ENCODE measurements around the gene RGS6. TPM values are rescaled to one million over a fixed set of nuclear protein-coding genes. Genes with fewer than 3 reads are reported as not detected.

Gene RGS6
- polyA plus RNA-seq, 2 donors = 0.11 to 0.29 TPM

DNA sequence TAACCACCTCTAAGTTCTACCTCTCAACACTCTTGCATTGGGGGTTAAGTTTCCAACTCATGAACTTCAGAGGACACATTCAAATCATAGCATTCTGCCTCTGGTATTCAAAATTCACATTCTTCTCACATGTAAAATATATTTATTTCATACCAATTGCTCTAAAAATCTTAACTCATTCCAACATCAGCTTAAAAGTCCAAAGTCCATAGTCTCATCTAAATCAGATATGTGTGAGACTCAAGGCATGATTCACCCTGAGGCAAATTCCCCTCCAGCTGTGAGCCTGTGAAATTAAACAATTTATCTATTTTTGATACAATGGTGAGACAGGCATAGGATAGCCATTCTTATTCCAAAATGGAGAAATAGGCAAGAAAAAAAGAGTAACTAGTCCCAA is 214.0 kb downstream of the RGS6 start:
- no peak overlapping the region for H3K4me3 ChIP-seq (ENCODE audit: low read depth in 1 of 2, low read length in 2 of 2)
- no peak overlapping the region for H3K27ac ChIP-seq (ENCODE audit: low read depth in 2 of 2, low read length in 1 of 2)
- H3K4me1 ChIP-seq (ENCODE audit: control insufficient read depth in 2 of 2, insufficient read depth in 2 of 2, low read length in 1 of 2) = no peaks in the 10 kb centered on the region
- H3K27me3 ChIP-seq (ENCODE audit: control insufficient read depth in 1 of 2, insufficient read depth in 2 of 2, low read length in 2 of 2) = no peaks in the 10 kb centered on the region
- no peaks in the 10 kb centered on the region for H3K36me3 ChIP-seq (ENCODE audit: control insufficient read depth in 2 of 2, insufficient read depth in 2 of 2, low read length in 1 of 2)
- H3K9me3 ChIP-seq (ENCODE audit: control insufficient read depth in 2 of 2, insufficient read depth in 1 of 2, low read depth in 1 of 2, low read length in 1 of 2) = no peaks in the 10 kb centered on the region

DNA sequence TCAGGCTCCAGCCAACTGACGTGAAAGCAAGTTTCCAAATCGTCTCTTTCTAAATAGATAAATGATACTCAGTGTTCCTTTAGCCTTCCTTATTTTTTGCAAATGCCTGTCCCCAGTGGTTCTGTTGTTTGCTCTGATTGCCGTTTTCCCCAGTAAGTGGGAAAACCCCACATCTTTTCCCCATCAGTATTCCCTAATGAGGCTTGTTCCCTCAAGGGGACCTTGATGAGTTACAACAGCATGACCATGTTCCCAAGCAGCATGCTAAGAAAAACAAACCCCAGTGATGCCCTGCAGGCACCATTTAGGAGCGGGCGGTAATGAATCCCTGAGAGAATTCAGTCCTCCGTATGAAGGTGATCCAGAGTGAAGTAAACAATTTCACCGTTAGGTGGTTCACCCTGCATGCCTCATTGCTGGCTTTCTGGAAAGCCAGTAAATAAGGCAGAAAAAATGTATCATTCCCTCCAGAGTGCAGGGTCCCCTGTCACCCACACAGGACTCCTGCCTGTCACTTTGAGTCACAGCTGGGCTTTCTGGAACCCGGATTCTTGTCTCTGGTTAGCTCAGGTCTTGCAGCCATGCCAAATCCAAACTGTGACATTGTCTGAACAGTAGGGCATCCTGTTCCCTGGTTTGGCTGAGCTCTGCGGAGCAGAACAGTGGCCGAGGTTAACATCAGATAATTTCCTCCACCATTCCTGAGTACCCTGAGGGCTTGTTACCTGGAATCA is 222.6 kb downstream of the RGS6 start:
- 77 to 81% methylated on average over 10 of the region's 10 CpGs for WGBS, 2 donors
- no peak overlapping the region for H3K27ac ChIP-seq (ENCODE audit: low read depth in 2 of 2, low read length in 1 of 2)
- no peaks in the 10 kb centered on the region for H3K4me1 ChIP-seq (ENCODE audit: control insufficient read depth in 2 of 2, insufficient read depth in 2 of 2, low read length in 1 of 2)
- peaks cover 2 to 3% of the 10 kb centered on the region in 2 donors for H3K9me3 ChIP-seq (ENCODE audit: control insufficient read depth in 2 of 2, insufficient read depth in 1 of 2, low read depth in 1 of 2, low read length in 1 of 2)
- H3K4me3 ChIP-seq (ENCODE audit: low read depth in 1 of 2, low read length in 2 of 2) = no peak overlapping the region
- no peaks in the 10 kb centered on the region for H3K27me3 ChIP-seq (ENCODE audit: control insufficient read depth in 1 of 2, insufficient read depth in 2 of 2, low read length in 2 of 2)
- H3K36me3 ChIP-seq (ENCODE audit: control insufficient read depth in 2 of 2, insufficient read depth in 2 of 2, low read length in 1 of 2) = no peaks in the 10 kb centered on the region

DNA sequence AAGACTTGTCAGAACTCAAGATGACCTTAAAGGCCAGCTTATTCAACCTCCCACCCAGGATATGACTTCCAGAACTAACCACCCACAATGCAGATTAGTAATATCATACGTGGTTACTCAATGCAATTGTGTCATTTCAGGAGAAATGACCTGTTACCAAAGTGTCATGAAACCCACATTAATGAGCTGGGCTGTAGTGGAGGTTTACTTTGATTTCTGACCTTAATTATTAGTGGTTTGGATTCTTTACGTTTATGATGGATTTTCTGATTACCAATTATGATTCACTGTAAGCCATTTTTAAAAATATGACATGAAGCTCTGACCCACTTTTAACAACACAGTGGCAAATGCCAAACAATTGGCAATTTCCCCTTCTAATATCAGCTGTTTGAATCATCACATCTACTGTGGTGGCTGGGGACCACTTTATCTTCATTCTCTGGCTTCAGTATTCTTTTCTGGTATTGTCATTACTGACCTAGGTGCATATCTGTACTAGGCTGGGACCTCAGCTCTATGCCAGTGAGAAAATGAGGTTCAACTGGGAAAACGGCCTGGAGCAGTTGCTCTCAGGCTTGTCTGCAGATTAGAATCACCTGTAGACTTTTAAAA is 223.3 kb downstream of the RGS6 start:
- 55 to 57% methylated on average over 3 of the region's 3 CpGs for WGBS, 2 donors

DNA sequence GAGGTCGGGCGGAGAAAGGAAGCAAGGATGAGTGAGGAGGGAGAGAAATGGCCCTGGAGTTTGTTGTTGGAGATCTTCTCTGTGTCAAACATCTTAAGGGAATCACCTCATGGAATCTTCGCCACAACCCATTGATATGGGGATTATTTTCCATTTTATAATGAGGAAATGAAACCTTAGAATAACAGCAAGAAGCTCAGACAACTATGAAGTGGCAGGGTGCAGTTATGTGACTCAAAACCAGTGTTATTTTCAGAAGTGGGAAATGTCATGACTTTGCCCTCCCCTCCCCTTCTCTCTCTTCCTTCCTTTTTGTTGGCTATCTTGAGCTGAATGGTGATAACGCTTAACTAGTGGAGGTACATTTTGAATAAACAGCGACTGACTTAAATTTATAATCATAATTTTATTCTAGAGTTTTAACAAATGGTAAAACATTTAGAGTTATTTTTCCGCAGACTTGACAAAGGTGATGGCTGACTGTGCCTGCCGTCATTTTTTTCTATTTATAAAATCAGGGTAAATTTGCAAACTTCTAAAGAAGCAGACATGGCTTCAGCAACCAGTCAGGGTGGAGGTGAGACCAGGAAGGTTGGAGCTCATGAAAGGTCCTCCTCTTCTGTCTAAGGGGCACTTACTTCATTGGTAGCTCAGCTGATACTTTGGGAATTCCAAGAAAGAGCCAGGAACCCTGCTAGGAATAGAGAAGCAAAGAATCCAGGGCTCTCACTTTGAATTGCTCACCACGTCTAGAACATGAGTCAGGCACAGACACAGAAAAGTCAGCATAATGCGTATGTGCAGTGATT is 232.4 kb downstream of the RGS6 start:
- Histone ChIP-seq H3K4me3 (ENCODE audit: low read depth in 1 of 2, low read length in 2 of 2) (no peak overlapping the region), H3K9me3 (ENCODE audit: control insufficient read depth in 2 of 2, insufficient read depth in 1 of 2, low read depth in 1 of 2, low read length in 1 of 2) (no peaks in the 10 kb centered on the region), H3K36me3 (ENCODE audit: control insufficient read depth in 2 of 2, insufficient read depth in 2 of 2, low read length in 1 of 2) (no peaks in the 10 kb centered on the region), H3K4me1 (ENCODE audit: control insufficient read depth in 2 of 2, insufficient read depth in 2 of 2, low read length in 1 of 2) (no peaks in the 10 kb centered on the region), H3K27ac (ENCODE audit: low read depth in 2 of 2, low read length in 1 of 2) (no peak overlapping the region), H3K27me3 (ENCODE audit: control insufficient read depth in 1 of 2, insufficient read depth in 2 of 2, low read length in 2 of 2) (no peaks in the 10 kb centered on the region)
- WGBS, 2 donors = 73 to 76% methylated on average over 9 of the region's 9 CpGs

More for the DNA sequence above, 223.3 kb downstream of the RGS6 start:
- no peak overlapping the region for H3K4me3 ChIP-seq (ENCODE audit: low read depth in 1 of 2, low read length in 2 of 2)
- no peaks in the 10 kb centered on the region for H3K27me3 ChIP-seq (ENCODE audit: control insufficient read depth in 1 of 2, insufficient read depth in 2 of 2, low read length in 2 of 2)
- H3K4me1 ChIP-seq (ENCODE audit: control insufficient read depth in 2 of 2, insufficient read depth in 2 of 2, low read length in 1 of 2) = no peaks in the 10 kb centered on the region
- peaks cover 2 to 3% of the 10 kb centered on the region in 2 donors for H3K9me3 ChIP-seq (ENCODE audit: control insufficient read depth in 2 of 2, insufficient read depth in 1 of 2, low read depth in 1 of 2, low read length in 1 of 2)
- no peak overlapping the region for H3K27ac ChIP-seq (ENCODE audit: low read depth in 2 of 2, low read length in 1 of 2)
- no peaks in the 10 kb centered on the region for H3K36me3 ChIP-seq (ENCODE audit: control insufficient read depth in 2 of 2, insufficient read depth in 2 of 2, low read length in 1 of 2)

DNA sequence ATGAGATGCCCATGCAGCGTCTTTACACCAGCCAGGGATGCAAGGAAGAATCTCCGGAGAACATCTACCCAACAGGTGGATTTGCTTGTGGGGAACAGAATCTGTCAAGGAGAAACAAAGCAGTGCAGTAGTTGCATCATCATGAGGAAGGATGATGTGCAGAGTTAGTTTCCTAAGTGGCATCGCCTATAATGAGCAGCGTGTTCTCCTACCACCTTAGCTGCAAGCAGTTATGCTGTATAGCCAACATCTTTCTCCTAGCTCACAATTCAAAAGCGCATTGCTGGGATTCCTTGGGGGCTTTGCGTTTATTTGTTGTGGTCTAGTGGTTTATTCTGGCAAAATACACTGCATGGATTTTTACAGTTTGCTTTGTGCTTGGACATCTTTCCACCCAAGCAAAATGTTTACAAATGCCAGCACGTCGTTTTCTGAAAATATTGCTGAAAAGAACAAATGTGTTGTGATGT is 233.0 kb downstream of the RGS6 start:
- WGBS, 2 donors = 68 to 74% methylated on average over 8 of the region's 8 CpGs
- no peaks in the 10 kb centered on the region for H3K27me3 ChIP-seq (ENCODE audit: control insufficient read depth in 1 of 2, insufficient read depth in 2 of 2, low read length in 2 of 2)
- H3K36me3 ChIP-seq (ENCODE audit: control insufficient read depth in 2 of 2, insufficient read depth in 2 of 2, low read length in 1 of 2) = no peaks in the 10 kb centered on the region
- H3K4me3 ChIP-seq (ENCODE audit: low read depth in 1 of 2, low read length in 2 of 2) = no peak overlapping the region
- no peak overlapping the region for H3K27ac ChIP-seq (ENCODE audit: low read depth in 2 of 2, low read length in 1 of 2)
- H3K9me3 ChIP-seq (ENCODE audit: control insufficient read depth in 2 of 2, insufficient read depth in 1 of 2, low read depth in 1 of 2, low read length in 1 of 2) = no peaks in the 10 kb centered on the region
- no peaks in the 10 kb centered on the region for H3K4me1 ChIP-seq (ENCODE audit: control insufficient read depth in 2 of 2, insufficient read depth in 2 of 2, low read length in 1 of 2)

DNA sequence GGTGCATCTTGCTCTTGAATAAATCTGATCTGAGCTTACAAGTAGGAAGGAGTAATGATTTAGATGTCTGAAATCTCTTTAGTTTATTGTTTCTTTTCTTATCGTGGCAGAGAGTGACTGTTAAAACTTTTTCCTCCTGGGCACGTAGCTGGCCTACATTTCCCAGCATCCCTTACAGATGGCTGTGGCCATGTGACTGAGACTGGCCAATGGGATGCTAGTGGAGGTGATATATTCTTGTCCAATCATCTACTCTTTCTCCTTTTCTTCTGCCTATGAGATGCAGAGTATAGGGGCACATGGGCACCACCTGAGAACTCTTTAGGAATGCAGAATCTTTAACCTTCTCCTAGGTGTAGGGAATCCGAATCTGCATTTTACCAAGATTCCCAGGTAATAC is 237.3 kb downstream of the RGS6 start:
- no peaks in the 10 kb centered on the region for H3K4me1 ChIP-seq (ENCODE audit: control insufficient read depth in 2 of 2, insufficient read depth in 2 of 2, low read length in 1 of 2)
- H3K36me3 ChIP-seq (ENCODE audit: control insufficient read depth in 2 of 2, insufficient read depth in 2 of 2, low read length in 1 of 2) = no peaks in the 10 kb centered on the region
- no peaks in the 10 kb centered on the region for H3K27me3 ChIP-seq (ENCODE audit: control insufficient read depth in 1 of 2, insufficient read depth in 2 of 2, low read length in 2 of 2)
- no peaks in the 10 kb centered on the region for H3K9me3 ChIP-seq (ENCODE audit: control insufficient read depth in 2 of 2, insufficient read depth in 1 of 2, low read depth in 1 of 2, low read length in 1 of 2)
- whole genome bisulfite sequencing, 2 donors = 50 to 69% methylated on average over 3 of the region's 3 CpGs
- no peak overlapping the region for H3K27ac ChIP-seq (ENCODE audit: low read depth in 2 of 2, low read length in 1 of 2)
- no peak overlapping the region for H3K4me3 ChIP-seq (ENCODE audit: low read depth in 1 of 2, low read length in 2 of 2)

DNA sequence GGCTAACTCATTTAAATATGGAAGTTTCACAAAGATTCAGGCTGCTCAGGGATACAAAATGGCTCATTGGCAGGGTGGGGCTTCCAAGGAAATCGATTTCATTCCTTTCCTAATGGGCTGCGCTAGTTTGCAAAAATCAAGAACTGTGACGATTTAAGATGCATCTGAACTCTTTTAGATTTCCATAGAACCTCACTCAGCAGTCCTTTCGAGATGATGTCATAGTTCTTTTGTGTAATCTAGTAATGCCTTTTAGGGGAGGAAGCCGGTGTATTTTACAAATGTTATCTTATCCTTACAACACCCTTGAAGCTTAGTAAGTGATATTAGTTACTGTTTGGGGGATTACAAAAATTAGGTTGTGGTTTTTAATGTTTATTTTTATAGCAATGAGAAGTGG is 239.8 kb downstream of the RGS6 start:
- 80% methylated on average over 5 of the region's 5 CpGs for WGBS, 2 donors
- Histone ChIP-seq H3K27me3 (ENCODE audit: control insufficient read depth in 1 of 2, insufficient read depth in 2 of 2, low read length in 2 of 2) (no peaks in the 10 kb centered on the region), H3K27ac (ENCODE audit: low read depth in 2 of 2, low read length in 1 of 2) (no peak overlapping the region), H3K9me3 (ENCODE audit: control insufficient read depth in 2 of 2, insufficient read depth in 1 of 2, low read depth in 1 of 2, low read length in 1 of 2) (no peaks in the 10 kb centered on the region), H3K4me3 (ENCODE audit: low read depth in 1 of 2, low read length in 2 of 2) (no peak overlapping the region), H3K4me1 (ENCODE audit: control insufficient read depth in 2 of 2, insufficient read depth in 2 of 2, low read length in 1 of 2) (no peaks in the 10 kb centered on the region), H3K36me3 (ENCODE audit: control insufficient read depth in 2 of 2, insufficient read depth in 2 of 2, low read length in 1 of 2) (no peaks in the 10 kb centered on the region)

DNA sequence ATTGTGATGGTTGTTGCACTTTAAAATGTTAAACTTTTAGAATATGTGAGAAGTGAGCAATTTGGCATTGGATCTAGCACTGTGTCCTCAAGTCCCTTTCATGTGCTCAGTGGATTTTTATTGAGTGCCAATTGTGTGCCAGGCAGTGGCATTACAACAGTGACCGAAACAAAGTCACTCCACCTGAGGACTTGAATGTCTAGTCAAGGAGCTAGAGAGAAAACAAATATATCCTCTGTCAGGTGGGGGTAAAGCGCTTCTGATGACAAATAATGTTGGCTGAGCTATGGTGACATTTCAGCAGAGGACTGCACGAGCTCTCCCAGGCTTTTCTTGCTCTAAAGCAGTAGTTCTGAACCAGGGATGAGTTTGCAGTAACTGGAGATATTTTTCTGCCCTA is 240.4 kb downstream of the RGS6 start:
- no peaks in the 10 kb centered on the region for H3K4me1 ChIP-seq (ENCODE audit: control insufficient read depth in 2 of 2, insufficient read depth in 2 of 2, low read length in 1 of 2)
- no peak overlapping the region for H3K4me3 ChIP-seq (ENCODE audit: low read depth in 1 of 2, low read length in 2 of 2)
- no peak overlapping the region for H3K27ac ChIP-seq (ENCODE audit: low read depth in 2 of 2, low read length in 1 of 2)
- no peaks in the 10 kb centered on the region for H3K9me3 ChIP-seq (ENCODE audit: control insufficient read depth in 2 of 2, insufficient read depth in 1 of 2, low read depth in 1 of 2, low read length in 1 of 2)
- WGBS, 2 donors = 74 to 79% methylated on average over 3 of the region's 3 CpGs
- H3K27me3 ChIP-seq (ENCODE audit: control insufficient read depth in 1 of 2, insufficient read depth in 2 of 2, low read length in 2 of 2) = no peaks in the 10 kb centered on the region
- H3K36me3 ChIP-seq (ENCODE audit: control insufficient read depth in 2 of 2, insufficient read depth in 2 of 2, low read length in 1 of 2) = no peaks in the 10 kb centered on the region

DNA sequence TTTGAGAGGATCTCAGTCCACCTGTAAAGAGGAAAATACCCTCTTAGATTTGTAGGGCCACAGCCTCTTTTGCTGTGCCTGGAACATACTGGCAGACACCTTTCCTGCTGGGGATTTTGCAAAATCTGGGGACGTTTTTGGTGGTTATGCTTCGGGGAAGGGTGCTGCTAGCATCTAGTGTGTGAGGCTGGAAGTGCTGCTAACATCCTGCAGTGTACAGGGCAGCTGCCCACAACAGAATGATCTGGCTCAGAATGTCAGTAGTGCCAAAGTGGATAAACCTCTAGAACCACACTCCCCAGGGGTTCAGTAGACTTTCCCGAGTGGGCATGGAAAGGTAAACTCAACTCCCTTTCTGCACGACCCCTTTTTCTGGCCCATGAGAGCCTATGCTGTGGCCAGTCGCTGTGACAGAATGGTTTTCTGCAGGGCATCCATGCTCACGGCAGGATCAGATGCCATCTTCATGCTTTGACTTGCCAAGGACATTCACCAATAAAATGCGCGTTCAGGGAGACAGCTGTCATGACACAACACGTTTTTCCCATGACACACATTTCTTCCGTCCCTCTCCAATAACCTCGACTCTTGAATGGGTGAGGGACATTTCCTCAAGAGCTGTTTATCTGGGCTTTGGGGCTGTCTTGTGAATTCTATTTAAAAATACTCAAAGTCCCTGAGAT is 240.9 kb downstream of the RGS6 start:
- Histone ChIP-seq H3K4me3 (ENCODE audit: low read depth in 1 of 2, low read length in 2 of 2) (no peak overlapping the region), H3K36me3 (ENCODE audit: control insufficient read depth in 2 of 2, insufficient read depth in 2 of 2, low read length in 1 of 2) (no peaks in the 10 kb centered on the region), H3K27me3 (ENCODE audit: control insufficient read depth in 1 of 2, insufficient read depth in 2 of 2, low read length in 2 of 2) (no peaks in the 10 kb centered on the region), H3K9me3 (ENCODE audit: control insufficient read depth in 2 of 2, insufficient read depth in 1 of 2, low read depth in 1 of 2, low read length in 1 of 2) (no peaks in the 10 kb centered on the region), H3K27ac (ENCODE audit: low read depth in 2 of 2, low read length in 1 of 2) (no peak overlapping the region), H3K4me1 (ENCODE audit: control insufficient read depth in 2 of 2, insufficient read depth in 2 of 2, low read length in 1 of 2) (no peaks in the 10 kb centered on the region)
- WGBS, 2 donors = 65 to 73% methylated on average over 11 of the region's 11 CpGs

All from esophagus (tissue), 2 donors.